ENCODE results near the gene ZBTB17. TPM values are rescaled to one million over a fixed set of nuclear protein-coding genes. Genes with fewer than 3 reads are reported as not detected.

The ZBTB17 gene
- total and polyA plus RNA-seq, 7 donors, result 17.4 to 38.7 (median 24.3) TPM

- peaks cover 8 to 63% (median 20%) of the 10 kb centered on the region in 4 donors for H3K36me3 ChIP-seq
- H3K9me3 ChIP-seq, result no peaks in the 10 kb centered on the region
- no peak overlapping the region for H3K27ac ChIP-seq
- DNase-seq, result no peak
- no peak overlapping the region for H3K4me3 ChIP-seq
- no peak for TF ChIP-seq POLR2A (IDR thresholded peaks at IDR 0.05)
- TF ChIP-seq CTCF (IDR thresholded peaks at IDR 0.05), result no peak
- no peak for TF ChIP-seq EP300 (IDR thresholded peaks at IDR 0.05)
- no peak for TF ChIP-seq POLR2AphosphoS5 (IDR thresholded peaks at IDR 0.05)
- intact Hi-C loops (cut with DNase I), result loop anchor here (5.0 kb wide), 1 partner anchor 90 kb away; no protein-coding TSS in a partner anchor
- no peaks in the 10 kb centered on the region for H3K27me3 ChIP-seq
- peaks cover 0 to 14% (median 10%) of the 10 kb centered on the region in 4 donors for H3K4me1 ChIP-seq
- WGBS, 2 donors, result 55 to 81% methylated on average over 2 of the region's 2 CpGs
Observed at GRCh38 chr1:15911927-15912326, 64.0 kb downstream of the ZBTB17 start.

- no peak overlapping the region for H3K27ac ChIP-seq
- TF ChIP-seq POLR2AphosphoS5 (IDR thresholded peaks at IDR 0.05), result no peak
- TF ChIP-seq EP300 (IDR thresholded peaks at IDR 0.05), result no peak
- TF ChIP-seq CTCF (IDR thresholded peaks at IDR 0.05), result no peak
- TF ChIP-seq POLR2A (IDR thresholded peaks at IDR 0.05), result no peak
- intact Hi-C loops (cut with DNase I), result loop anchor here (5.0 kb wide), 1 partner anchor 89 kb away; no protein-coding TSS in a partner anchor
- no peak overlapping the region for H3K4me3 ChIP-seq
- H3K36me3 ChIP-seq, result peaks cover 8 to 59% (median 20%) of the 10 kb centered on the region in 4 donors
- WGBS, 2 donors, result 99 to 100% methylated on average over 1 of the region's 1 CpG
- peaks cover 0 to 6% (median 3%) of the 10 kb centered on the region in 4 donors for H3K4me1 ChIP-seq
- no peaks in the 10 kb centered on the region for H3K27me3 ChIP-seq
- no peaks in the 10 kb centered on the region for H3K9me3 ChIP-seq
- no peak for DNase-seq
Observed at GRCh38 chr1:15911141-15911540, 64.8 kb downstream of the ZBTB17 start.

GRCh38 chr1:15908597-15908996, 67.3 kb downstream of the ZBTB17 start:
- H3K4me3 ChIP-seq, result no peak overlapping the region
- TF ChIP-seq POLR2A (IDR thresholded peaks at IDR 0.05) (no peak), POLR2AphosphoS5 (IDR thresholded peaks at IDR 0.05) (no peak), CTCF (IDR thresholded peaks at IDR 0.05) (no peak), EP300 (IDR thresholded peaks at IDR 0.05) (no peak)
- no peaks in the 10 kb centered on the region for H3K9me3 ChIP-seq
- intact Hi-C loops (cut with DNase I), result no loop called here
- H3K36me3 ChIP-seq, result peaks cover 8 to 50% (median 19%) of the 10 kb centered on the region in 4 donors
- no peaks in the 10 kb centered on the region for H3K27me3 ChIP-seq
- H3K4me1 ChIP-seq, result peaks cover 0 to 2% (median under 1%) of the 10 kb centered on the region in 4 donors
- no peak for DNase-seq
- 95 to 97% methylated on average over 4 of the region's 4 CpGs for WGBS, 2 donors
- H3K27ac ChIP-seq, result no peak overlapping the region

- Histone ChIP-seq H3K9me3 (no peaks in the 10 kb centered on the region), H3K4me3 (no peak overlapping the region), H3K27me3 (no peaks in the 10 kb centered on the region), H3K27ac (peak overlapping the region in 1 of 4 donors; percentile 40), H3K4me1 (peaks cover 0 to 30% (median 17%) of the 10 kb centered on the region in 4 donors), H3K36me3 (peaks cover 0 to 9% (median 0%) of the 10 kb centered on the region in 4 donors)
- intact Hi-C loops (cut with DNase I), result no loop called here
- DNase-seq, result no peak
- WGBS, 2 donors, result 75 to 76% methylated on average over 3 of the region's 3 CpGs
- TF ChIP-seq POLR2AphosphoS5 (IDR thresholded peaks at IDR 0.05), result no peak
- no peak for TF ChIP-seq EP300 (IDR thresholded peaks at IDR 0.05)
- no peak for TF ChIP-seq POLR2A (IDR thresholded peaks at IDR 0.05)
- TF ChIP-seq CTCF (IDR thresholded peaks at IDR 0.05), result no peak
Observed at GRCh38 chr1:15902882-15903281, 73.0 kb downstream of the ZBTB17 start.

Measured in sigmoid colon (tissue), 7 donors.